GM12872 (cell line): Measurements from ENCODE around the gene SLC50A1.

ENCODE experiments used
- CTCF ChIP-seq: IDR thresholded peaks from 3 replicates; pipeline ENCODE4 v1.5.1; 2011; ENCODE audit warnings: low read depth, mild to moderate bottlenecking, low read length, moderate library complexity; ENCODE audit not compliant: insufficient read depth

SLC50A1 gene

GRCh38 chr1:155172732-155173477 lies 37.3 kb downstream of the SLC50A1 start, which contains the start of gene KRTCAP2:
Gene KRTCAP2, minus strand, starts transcription at chr1:155173304. Its CDS starts 80 bp downstream, at chr1:155173224.
- TF ChIP-seq CTCF: peak; percentile 94

GRCh38 chr1:155173478-155174323 lies 38.0 kb downstream of the SLC50A1 start, which contains the start of gene TRIM46:
Gene TRIM46, plus strand, starts transcription at chr1:155173849. Its CDS starts 118 bp downstream, at chr1:155173967.
- TF ChIP-seq CTCF: no peak

- TF ChIP-seq CTCF: no peak
Observed at GRCh38 chr1:155174324-155175280, 39.0 kb downstream of the SLC50A1 start.

GRCh38 chr1:155175281-155175926 lies 39.8 kb downstream of the SLC50A1 start:
- TF ChIP-seq CTCF: no peak

GRCh38 chr1:155175927-155176371 lies 40.3 kb downstream of the SLC50A1 start:
- peak; percentile 28; the same call in 1 of the 3 replicates for TF ChIP-seq CTCF

- peak; percentile 97 for TF ChIP-seq CTCF
Observed at GRCh38 chr1:155176544-155177071, 41.0 kb downstream of the SLC50A1 start.
